ENCODE measurements around the gene BEAN1.

GRCh38 chr16:66444049-66444481 lies 17.0 kb downstream of the BEAN1 start:
- no peak for TF ChIP-seq GATA2 (IDR thresholded peaks at IDR 0.05; ENCODE audit: low read depth, low read length)
- TF ChIP-seq GATA3 (IDR thresholded peaks at IDR 0.05; ENCODE audit: low read depth, low read length), result no peak

All from SH-SY5Y (cell line).